WERI-Rb-1 (cell line): ENCODE measurements around the gene RGPD8.
"Not testable (repeated sequence)": the region's sequence is repeated elsewhere in the genome, so short reads cannot be mapped to it uniquely, and the experiment has no call there.

Experiments
- DNase-seq: peaks from one replicate; pipeline ENCODE4 v3.0.0-alpha.2; 2020
- H3K27ac ChIP-seq: fragments of 250-450 bp; sonication (Bioruptor Pico); 2 replicates; pipeline ENCODE4 v1.5.1; 2020; ENCODE audit warnings: mild to moderate bottlenecking, moderate library complexity
- H3K27me3 ChIP-seq: fragments of 250-450 bp; sonication (Bioruptor Pico); 2 replicates; pipeline ENCODE4 v1.5.1; 2021; ENCODE audit warnings: mild to moderate bottlenecking, low read depth, moderate library complexity; ENCODE audit not compliant: insufficient read depth, severe bottlenecking
- H3K36me3 ChIP-seq: fragments of 250-450 bp; sonication (Bioruptor Pico); 2 replicates; pipeline ENCODE4 v1.5.1; 2020; ENCODE audit warnings: mild to moderate bottlenecking, moderate library complexity
- H3K4me3 ChIP-seq: 2 replicates; pipeline ENCODE4 v1.5.1; 2011; ENCODE audit warnings: low read depth, mild to moderate bottlenecking, control low read depth, low read length
- H3K9me3 ChIP-seq: fragments of 250-450 bp; sonication (Bioruptor Pico); 2 replicates; pipeline ENCODE4 v1.5.1; 2021; ENCODE audit warnings: mild to moderate bottlenecking, moderate library complexity; ENCODE audit not compliant: severe bottlenecking
- CTCF ChIP-seq: IDR thresholded peaks from 2 replicates; pipeline ENCODE4 v1.5.1; 2011; ENCODE audit warnings: low read depth, mild to moderate bottlenecking, control low read depth, inconsistent platforms, low read length

The RGPD8 gene

GRCh38 chr2:112437405-112437831 is 4.0 kb upstream of the RGPD8 start:
- H3K4me3 ChIP-seq, H3K9me3 ChIP-seq, H3K27me3 ChIP-seq, H3K27ac ChIP-seq, H3K36me3 ChIP-seq, DNase-seq: not testable (repeated sequence)

GRCh38 chr2:112436993-112437392 is 3.5 kb upstream of the RGPD8 start:
- H3K27ac ChIP-seq, H3K36me3 ChIP-seq, H3K4me3 ChIP-seq, H3K9me3 ChIP-seq, DNase-seq, H3K27me3 ChIP-seq: not testable (repeated sequence)

- not testable (repeated sequence) for H3K36me3 ChIP-seq, H3K4me3 ChIP-seq, H3K27me3 ChIP-seq, H3K9me3 ChIP-seq, H3K27ac ChIP-seq, DNase-seq
These were observed 2.4 kb upstream of the RGPD8 start for GRCh38 chr2:112435716-112436431.

GRCh38 chr2:112434890-112435715 is 1.7 kb upstream of the RGPD8 start:
- H3K4me3 ChIP-seq, H3K9me3 ChIP-seq, H3K27me3 ChIP-seq, H3K36me3 ChIP-seq, DNase-seq, H3K27ac ChIP-seq: not testable (repeated sequence)

GRCh38 chr2:112433932-112434730 is 686 bp upstream of the RGPD8 start:
- no peak for TF ChIP-seq CTCF
- Histone ChIP-seq H3K9me3 (no peaks in the 10 kb centered on the region), H3K27me3 (peaks cover 10% of the 10 kb centered on the region), H3K27ac (no peak overlapping the region), H3K4me3 (no peak overlapping the region), H3K36me3 (no peaks in the 10 kb centered on the region)
- DNase-seq = no peak

- H3K4me3 ChIP-seq, DNase-seq, H3K27me3 ChIP-seq, H3K27ac ChIP-seq, H3K9me3 ChIP-seq, H3K36me3 ChIP-seq: not testable (repeated sequence)
These were observed 538 bp downstream of the RGPD8 start for GRCh38 chr2:112432735-112433479.

- not testable (repeated sequence) for H3K36me3 ChIP-seq, H3K9me3 ChIP-seq, H3K27ac ChIP-seq, H3K4me3 ChIP-seq, DNase-seq, H3K27me3 ChIP-seq
These were observed 1.1 kb downstream of the RGPD8 start for GRCh38 chr2:112432390-112432734.

GRCh38 chr2:112431587-112432295 is 1.7 kb downstream of the RGPD8 start:
- not testable (repeated sequence) for H3K36me3 ChIP-seq, H3K27me3 ChIP-seq, H3K9me3 ChIP-seq, DNase-seq, H3K4me3 ChIP-seq, H3K27ac ChIP-seq

- not testable (repeated sequence) for H3K27ac ChIP-seq, H3K9me3 ChIP-seq, DNase-seq, H3K36me3 ChIP-seq, H3K27me3 ChIP-seq, H3K4me3 ChIP-seq
These were observed 8.9 kb downstream of the RGPD8 start for GRCh38 chr2:112424553-112424952.

GRCh38 chr2:112416860-112417259 is 16.6 kb downstream of the RGPD8 start:
- not testable (repeated sequence) for H3K36me3 ChIP-seq, H3K27ac ChIP-seq, H3K9me3 ChIP-seq, H3K27me3 ChIP-seq, H3K4me3 ChIP-seq, DNase-seq

- not testable (repeated sequence) for H3K27me3 ChIP-seq, H3K36me3 ChIP-seq, H3K4me3 ChIP-seq, DNase-seq, H3K27ac ChIP-seq, H3K9me3 ChIP-seq
These were observed 73.4 kb downstream of the RGPD8 start for GRCh38 chr2:112360055-112360454.

- H3K36me3 ChIP-seq, DNase-seq, H3K4me3 ChIP-seq, H3K27ac ChIP-seq, H3K27me3 ChIP-seq, H3K9me3 ChIP-seq: not testable (repeated sequence)
These were observed 79.1 kb downstream of the RGPD8 start for GRCh38 chr2:112354335-112354734.
